Central memory CD4-positive, alpha-beta T cell (primary cell): Measurements from ENCODE around the gene DIABLO.
"Not testable (repeated sequence)": the region's sequence is repeated elsewhere in the genome, so short reads cannot be mapped to it uniquely, and the experiment has no call there.

ENCODE experiments used
- DNase-seq: peaks from one replicate; pipeline ENCODE4 v3.0.0; 2022
- total RNA-seq, 3 experiments: gene quantifications; one replicate each; lab custom pipeline; 2026; lab: John Stamatoyannopoulos, UW

DIABLO gene
- 7.8 to 70.2 (median 8.9) reads per million in 3 experiments for total RNA-seq

- DNase-seq = peak; percentile 100
Measured at GRCh38 chr12:122225683-122226365, at the start of gene DIABLO. Gene DIABLO, minus strand, starts transcription at chr12:122226052. Its CDS starts 38 bp downstream, at chr12:122226014.

GRCh38 chr12:122275459-122275858 is 49.6 kb upstream of the DIABLO start:
- DNase-seq = no peak

GRCh38 chr12:122266230-122266901 is 40.5 kb upstream of the DIABLO start, which contains the start of gene VPS33A:
Gene VPS33A, minus strand, starts transcription at chr12:122266494. Its CDS starts 86 bp downstream, at chr12:122266408.
- DNase-seq = peak; percentile 90

- DNase-seq = no peak
Measured at GRCh38 chr12:122265886-122266229, 40.0 kb upstream of the DIABLO start.

- peak; percentile 24 for DNase-seq
Measured at GRCh38 chr12:122265476-122265875, 39.6 kb upstream of the DIABLO start.

GRCh38 chr12:122260735-122261134 is 34.9 kb upstream of the DIABLO start:
- not testable (repeated sequence) for DNase-seq

- DNase-seq = not testable (repeated sequence)
Measured at GRCh38 chr12:122258939-122259338, 33.1 kb upstream of the DIABLO start.

- not testable (repeated sequence) for DNase-seq
Measured at GRCh38 chr12:122258462-122258861, 32.6 kb upstream of the DIABLO start.

GRCh38 chr12:122250536-122250935 is 24.7 kb upstream of the DIABLO start:
- DNase-seq = no peak

- no peak for DNase-seq
Measured at GRCh38 chr12:122250047-122250446, 24.2 kb upstream of the DIABLO start.

GRCh38 chr12:122245553-122245952 is 19.7 kb upstream of the DIABLO start:
- no peak for DNase-seq

- DNase-seq = peak; percentile 70
Measured at GRCh38 chr12:122244565-122245371, 18.9 kb upstream of the DIABLO start.

GRCh38 chr12:122243965-122244364 is 18.1 kb upstream of the DIABLO start:
- peak; percentile 19 for DNase-seq

GRCh38 chr12:122238861-122239260 is 13.0 kb upstream of the DIABLO start:
- DNase-seq = no peak

- DNase-seq = no peak
Measured at GRCh38 chr12:122235741-122236140, 9.9 kb upstream of the DIABLO start.

GRCh38 chr12:122232691-122233090 is 6.8 kb upstream of the DIABLO start:
- no peak for DNase-seq

GRCh38 chr12:122230798-122231197 is 4.9 kb upstream of the DIABLO start:
- no peak for DNase-seq

- DNase-seq = no peak
Measured at GRCh38 chr12:122228092-122228491, 2.2 kb upstream of the DIABLO start.

GRCh38 chr12:122227341-122227740 is 1.5 kb upstream of the DIABLO start:
- DNase-seq = peak; percentile 52

- DNase-seq = no peak
Measured at GRCh38 chr12:122226366-122227125, 694 bp upstream of the DIABLO start.

- DNase-seq = no peak
Measured at GRCh38 chr12:122216445-122216844, 9.4 kb downstream of the DIABLO start.

- DNase-seq = no peak
Measured at GRCh38 chr12:122215771-122216170, 10.1 kb downstream of the DIABLO start.
